Measurements from ENCODE around the gene POLR2E. TPM values are rescaled to one million over a fixed set of nuclear protein-coding genes. Genes with fewer than 3 reads are reported as not detected.

The POLR2E gene
- total and polyA plus RNA-seq, 2 of the 13 experiments (the other 11 are each of a cell fraction or from before 2014, with no cell fraction given) = 140 to 272 TPM

GRCh38 chr19:1061987-1062386 lies 33.2 kb downstream of the POLR2E start:
- ChIA-PET POLR2A (no interaction called here), CTCF (ENCODE audit: low intra/inter-chr PET ratio, low total read pairs) (no interaction called here)
- H2AFZ ChIP-seq (ENCODE audit: low read length) = no peak overlapping the region
- BruUV-seq (replicated peaks) = no TSS peak
- H3K27me3 ChIP-seq (ENCODE audit: control insufficient read depth in 1 of 2, insufficient read depth in 2 of 2, low read length in 2 of 2) = no peaks in the 10 kb centered on the region; a peak in 1 of 5 replicates
- H3K4me1 ChIP-seq (ENCODE audit: insufficient read depth, low read length) = peaks cover 29% of the 10 kb centered on the region
- intact Hi-C loops (cut with micrococcal nuclease; ENCODE audit: unreplicated experiment) = no loop called here
- ATAC-seq (no peak), FAIRE-seq (no peak), DNase-seq (ENCODE audit: low spot score) (no peak)
- H3K27ac ChIP-seq (ENCODE audit: extremely low read length, insufficient read depth, low read length) = no peak overlapping the region
- in situ Hi-C loops (cut with HindIII; ENCODE audit: extremely low pct_ligation_motif_present, low pct_unique_long_range_greater_than_20kb) = no loop called here
- H3K36me3 ChIP-seq (replicated peaks in 1 of 2; ENCODE audit: control insufficient read depth in 1 of 2, insufficient read depth in 2 of 2, low read length in 2 of 2) = peaks cover 5 to 8% of the 10 kb centered on the region in 2 experiments; a peak in 3 of 5 replicates
- H3K4me2 ChIP-seq (ENCODE audit: low read depth, low read length) = no peak overlapping the region
- H4K20me1 ChIP-seq (ENCODE audit: insufficient read depth, low read length) = no peaks in the 10 kb centered on the region
- no peaks in the 10 kb centered on the region for H3K79me2 ChIP-seq (ENCODE audit: insufficient read depth, low read length)
- WGBS (ENCODE audit: low lambda C conversion rate) = 100% methylated on average over 11 of the region's 20 CpGs
- TF ChIP-seq CREM (IDR thresholded peaks at IDR 0.05) = no peak
- no peak for TF ChIP-seq CREM (CRISPR knock-in tag; IDR thresholded peaks at IDR 0.05)
- no peak for TF ChIP-seq NFKB2 (CRISPR knock-in tag; IDR thresholded peaks at IDR 0.05; ENCODE audit: borderline replicate concordance)
- TF ChIP-seq POLR2A (IDR thresholded peaks at IDR 0.05; ENCODE audit: insufficient read depth in 1 of 2, low read depth in 2 of 2, low read length in 2 of 2) = peak in 1 of 2 experiments; percentile 17; a peak in 1 of 4 replicates
- peak; percentile 55; the same call in 1 of the 2 replicates for TF ChIP-seq RBFOX2 (IDR thresholded peaks at IDR 0.05; ENCODE audit: low read depth, low read length)
- 0 out of 2 replicates have a peak, but pooled peaks have one; percentile 16 for TF ChIP-seq ZNF687 (CRISPR knock-in tag; IDR thresholded peaks at IDR 0.05)
- TF ChIP-seq ZNF430 (CRISPR knock-in tag; IDR thresholded peaks at IDR 0.05) = no peak
- no peak for TF ChIP-seq ARNTL (CRISPR knock-in tag; IDR thresholded peaks at IDR 0.05)
- no peak for TF ChIP-seq TBP (CRISPR knock-in tag; IDR thresholded peaks at IDR 0.05)
- no peak for TF ChIP-seq ZNF773 (CRISPR knock-in tag; IDR thresholded peaks at IDR 0.05; ENCODE audit: borderline replicate concordance)
- TF ChIP-seq U2AF2 (IDR thresholded peaks at IDR 0.05; ENCODE audit: low read depth, low read length) = no peak
- no peak for TF ChIP-seq TRIM24 (CRISPR knock-in tag; IDR thresholded peaks at IDR 0.05)
- H3K9ac ChIP-seq (ENCODE audit: insufficient read depth, low read depth, low read length) = no peak overlapping the region
- no peak overlapping the region for H3K4me3 ChIP-seq (replicated peaks in 1 of 3; ENCODE audit: insufficient read depth in 1 of 3, low read depth in 2 of 3, low read length in 3 of 3)
- H3K9me3 ChIP-seq (ENCODE audit: low read length) = no peaks in the 10 kb centered on the region
